NCI-H1092 treated with DMSO at 0.1 percent for 48 hours (cell line): ENCODE data around the gene PCDHB15.
A peak's percentile ranks its signal among the peaks of the same experiment; 100 is the strongest.
"Not testable (repeated sequence)": the region's sequence is repeated elsewhere in the genome, so short reads cannot be mapped to it uniquely, and the experiment has no call there.

Experiments
- DNase-seq: peaks from one replicate; lab custom pipeline; 2025; lab: John Stamatoyannopoulos, UW

Gene PCDHB15

DNA sequence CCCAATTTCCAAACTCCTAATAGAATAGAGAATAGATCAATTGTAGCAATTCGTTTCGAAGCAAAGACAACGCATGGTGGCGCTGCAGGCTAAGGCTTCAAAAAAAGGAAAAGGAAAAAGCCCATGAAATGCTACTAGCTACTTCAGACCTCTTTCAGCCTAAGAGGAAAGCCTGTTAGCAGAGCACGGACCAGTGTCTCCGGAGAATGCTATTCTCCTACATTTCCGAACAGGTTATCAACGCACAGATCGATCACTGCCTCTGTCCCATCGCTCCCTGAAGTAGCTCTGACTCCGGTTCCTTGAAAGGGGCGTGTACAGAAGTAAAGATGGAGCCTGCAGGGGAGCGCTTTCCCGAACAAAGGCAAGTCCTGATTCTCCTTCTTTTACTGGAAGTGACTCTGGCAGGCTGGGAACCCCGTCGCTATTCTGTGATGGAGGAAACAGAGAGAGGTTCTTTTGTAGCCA, at the start of gene PCDHB15:
PCDHB15 (plus strand) TSS at position 146 of the 468 bp plus-strand sequence; CDS start at position 330, 184 bp downstream.
- DNase-seq: no peak

DNA sequence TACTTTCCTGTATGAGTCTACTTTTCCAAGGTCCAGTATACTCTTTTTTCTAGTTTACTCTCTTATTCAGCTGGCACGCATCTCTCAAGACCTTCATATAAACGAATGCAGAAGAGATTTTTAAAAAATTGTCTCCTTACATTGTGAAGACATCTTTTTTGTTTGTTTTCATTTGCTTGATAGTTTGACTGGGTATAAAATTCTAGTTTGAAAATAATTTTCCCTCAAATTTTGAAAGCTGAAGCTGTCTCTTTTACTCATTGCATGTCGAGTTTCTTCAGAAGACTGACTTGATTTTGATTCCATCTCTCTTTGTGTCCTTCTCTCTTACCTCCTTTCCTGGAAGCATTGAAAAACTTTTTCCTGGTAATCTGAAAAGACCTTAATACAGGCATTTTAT, 48.8 kb upstream of the PCDHB15 start:
- DNase-seq: no peak

- DNase-seq: no peak
Observed at GRCh38 chr5:141199359-141200235, 45.6 kb upstream of the PCDHB15 start, which contains the start of gene PCDHB11. Gene PCDHB11 (plus strand): TSS chr5:141199627. CDS start chr5:141199775, 148 bp downstream.

GRCh38 chr5:141201126-141201525, 44.1 kb upstream of the PCDHB15 start:
- not testable (repeated sequence) for DNase-seq

DNA sequence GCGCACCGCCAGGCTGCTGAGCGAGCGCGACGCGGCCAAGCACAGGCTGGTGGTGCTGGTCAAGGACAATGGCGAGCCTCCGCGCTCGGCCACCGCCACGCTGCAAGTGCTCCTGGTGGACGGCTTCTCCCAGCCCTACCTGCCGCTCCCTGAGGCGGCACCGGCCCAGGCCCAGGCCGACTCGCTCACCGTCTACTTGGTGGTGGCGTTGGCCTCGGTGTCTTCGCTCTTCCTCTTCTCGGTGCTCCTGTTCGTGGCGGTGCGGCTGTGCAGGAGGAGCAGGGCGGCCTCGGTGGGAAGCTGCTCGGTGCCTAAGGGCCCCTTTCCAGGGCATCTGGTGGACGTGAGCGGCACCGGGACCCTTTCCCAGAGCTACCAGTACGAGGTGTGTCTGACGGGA, 43.5 kb upstream of the PCDHB15 start:
- DNase-seq: not testable (repeated sequence)

DNA sequence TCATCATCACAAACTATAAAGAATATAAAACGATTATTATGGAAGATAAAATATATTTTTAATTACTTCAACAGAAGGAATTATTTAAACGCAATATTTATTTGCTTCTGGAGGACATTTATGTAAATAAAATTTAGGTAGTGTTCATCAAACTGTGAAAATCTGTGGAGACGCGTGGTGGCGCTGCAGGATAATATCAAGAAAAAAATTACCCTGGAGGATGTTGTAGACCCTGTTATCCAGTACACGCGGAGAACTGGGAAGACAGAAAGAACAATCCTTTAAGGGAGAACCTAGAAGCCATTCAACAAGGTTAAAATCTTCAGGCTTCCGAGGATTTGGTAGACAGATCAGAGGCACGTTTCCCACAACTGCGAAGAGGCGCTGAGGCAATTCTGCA, 36.7 kb upstream of the PCDHB15 start, which contains the start of gene PCDHB12:
PCDHB12 (plus strand) TSS at position 242 of the 400 bp plus-strand sequence. CDS start 189 bp downstream, outside the sequence.
- no peak for DNase-seq

- not testable (repeated sequence) for DNase-seq
Observed at GRCh38 chr5:141210281-141210680, 34.9 kb upstream of the PCDHB15 start.

DNA sequence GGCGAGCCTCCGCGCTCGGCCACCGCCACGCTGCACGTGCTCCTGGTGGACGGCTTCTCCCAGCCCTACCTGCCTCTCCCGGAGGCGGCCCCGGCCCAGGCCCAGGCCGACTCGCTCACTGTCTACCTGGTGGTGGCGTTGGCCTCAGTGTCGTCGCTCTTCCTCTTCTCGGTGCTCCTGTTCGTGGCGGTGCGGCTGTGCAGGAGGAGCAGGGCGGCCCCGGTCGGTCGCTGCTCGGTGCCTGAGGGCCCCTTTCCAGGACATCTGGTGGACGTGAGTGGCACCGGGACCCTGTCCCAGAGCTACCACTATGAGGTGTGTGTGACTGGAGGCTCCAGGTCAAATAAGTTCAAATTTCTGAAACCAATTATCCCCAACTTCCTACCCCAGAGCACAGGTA, 34.3 kb upstream of the PCDHB15 start:
- not testable (repeated sequence) for DNase-seq

DNA sequence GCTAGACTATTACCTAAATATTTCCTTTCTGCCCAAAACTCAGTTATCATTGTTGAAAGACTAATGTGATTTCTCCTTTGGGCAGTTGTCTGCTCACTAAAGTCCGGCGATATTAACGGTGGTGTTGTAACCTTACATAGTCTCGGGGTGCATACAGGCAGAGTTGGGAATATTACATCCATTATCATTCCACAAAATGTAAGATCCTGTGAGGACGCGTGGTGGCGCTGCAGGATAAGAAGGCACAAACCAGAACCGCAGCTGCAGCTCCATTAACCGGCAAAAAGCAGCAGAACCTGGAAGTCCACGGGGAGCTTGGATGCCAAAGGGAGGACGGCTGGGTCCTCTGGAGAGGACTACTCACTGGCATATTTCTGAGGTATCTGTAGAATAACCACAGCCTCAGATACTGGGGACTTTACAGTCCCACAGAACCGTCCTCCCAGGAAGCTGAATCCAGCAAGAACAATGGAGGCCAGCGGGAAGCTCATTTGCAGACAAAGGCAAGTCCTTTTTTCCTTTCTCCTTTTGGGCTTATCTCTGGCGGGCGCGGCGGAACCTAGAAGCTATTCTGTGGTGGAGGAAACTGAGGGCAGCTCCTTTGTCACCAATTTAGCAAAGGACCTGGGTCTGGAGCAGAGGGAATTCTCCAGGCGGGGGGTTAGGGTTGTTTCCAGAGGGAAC, 31.4 kb upstream of the PCDHB15 start, which contains the start of gene PCDHB13:
PCDHB13 (plus strand) TSS at position 264 of the 684 bp plus-strand sequence; CDS start at position 469, 205 bp downstream.
- DNase-seq: peak; percentile 1

- DNase-seq: not testable (repeated sequence)
Observed at GRCh38 chr5:141214583-141214982, 30.6 kb upstream of the PCDHB15 start.

DNA sequence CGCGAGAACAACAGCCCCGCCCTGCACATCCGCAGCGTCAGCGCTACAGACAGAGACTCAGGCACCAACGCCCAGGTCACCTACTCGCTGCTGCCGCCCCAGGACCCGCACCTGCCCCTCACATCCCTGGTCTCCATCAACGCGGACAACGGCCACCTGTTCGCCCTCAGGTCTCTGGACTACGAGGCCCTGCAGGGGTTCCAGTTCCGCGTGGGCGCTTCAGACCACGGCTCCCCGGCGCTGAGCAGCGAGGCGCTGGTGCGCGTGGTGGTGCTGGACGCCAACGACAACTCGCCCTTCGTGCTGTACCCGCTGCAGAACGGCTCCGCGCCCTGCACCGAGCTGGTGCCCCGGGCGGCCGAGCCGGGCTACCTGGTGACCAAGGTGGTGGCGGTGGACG, 29.7 kb upstream of the PCDHB15 start:
- DNase-seq: not testable (repeated sequence)

GRCh38 chr5:141216035-141216434, 29.2 kb upstream of the PCDHB15 start:
- DNase-seq: not testable (repeated sequence)

- DNase-seq: peak; percentile 40
Observed at GRCh38 chr5:141223112-141223783, 21.9 kb upstream of the PCDHB15 start, which contains the start of gene PCDHB14. Gene PCDHB14 (plus strand): TSS chr5:141223343. CDS start chr5:141223506, 163 bp downstream.

DNA sequence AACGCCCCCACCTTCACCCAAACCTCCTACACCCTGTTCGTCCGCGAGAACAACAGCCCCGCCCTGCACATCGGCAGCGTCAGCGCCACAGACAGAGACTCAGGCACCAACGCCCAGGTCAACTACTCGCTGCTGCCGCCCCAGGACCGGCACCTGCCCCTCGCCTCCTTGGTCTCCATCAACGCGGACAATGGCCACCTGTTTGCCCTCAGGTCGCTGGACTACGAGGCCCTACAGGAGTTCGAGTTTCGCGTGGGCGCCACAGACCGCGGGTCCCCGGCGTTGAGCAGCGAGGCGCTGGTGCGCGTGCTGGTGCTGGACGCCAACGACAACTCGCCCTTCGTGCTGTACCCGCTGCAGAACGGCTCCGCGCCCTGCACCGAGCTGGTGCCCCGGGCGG, 20.4 kb upstream of the PCDHB15 start:
- DNase-seq: not testable (repeated sequence)

- DNase-seq: not testable (repeated sequence)
Observed at GRCh38 chr5:141225421-141225820, 19.8 kb upstream of the PCDHB15 start.

DNA sequence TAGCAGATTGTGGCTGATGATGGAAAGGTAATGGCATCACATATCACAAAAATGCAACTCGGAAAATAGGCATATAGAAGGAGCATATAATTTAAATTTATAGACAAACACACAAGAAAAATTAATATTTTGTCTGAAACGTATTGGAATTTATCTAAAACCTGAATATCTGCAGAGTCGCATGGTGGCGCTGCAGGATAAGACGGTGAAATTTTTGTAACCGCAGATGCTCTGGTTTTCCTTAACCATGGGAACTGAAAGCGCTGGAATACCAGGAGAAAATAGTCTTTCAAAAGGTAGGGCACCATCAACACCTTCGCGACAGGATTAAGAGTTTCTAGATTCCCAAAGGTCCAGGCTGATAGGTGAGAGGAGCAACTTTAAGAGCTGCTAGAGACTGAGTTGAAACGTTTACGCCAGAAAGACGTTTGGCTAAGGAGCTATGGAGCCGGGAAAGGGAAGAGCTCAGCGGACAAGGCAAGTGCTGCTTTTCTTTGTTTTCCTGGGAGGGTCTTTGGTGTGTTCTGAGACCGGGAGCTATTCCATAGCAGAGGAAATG, 11.0 kb upstream of the PCDHB15 start:
- no peak for DNase-seq

- DNase-seq: not testable (repeated sequence)
Observed at GRCh38 chr5:141235922-141236321, 9.3 kb upstream of the PCDHB15 start.

DNA sequence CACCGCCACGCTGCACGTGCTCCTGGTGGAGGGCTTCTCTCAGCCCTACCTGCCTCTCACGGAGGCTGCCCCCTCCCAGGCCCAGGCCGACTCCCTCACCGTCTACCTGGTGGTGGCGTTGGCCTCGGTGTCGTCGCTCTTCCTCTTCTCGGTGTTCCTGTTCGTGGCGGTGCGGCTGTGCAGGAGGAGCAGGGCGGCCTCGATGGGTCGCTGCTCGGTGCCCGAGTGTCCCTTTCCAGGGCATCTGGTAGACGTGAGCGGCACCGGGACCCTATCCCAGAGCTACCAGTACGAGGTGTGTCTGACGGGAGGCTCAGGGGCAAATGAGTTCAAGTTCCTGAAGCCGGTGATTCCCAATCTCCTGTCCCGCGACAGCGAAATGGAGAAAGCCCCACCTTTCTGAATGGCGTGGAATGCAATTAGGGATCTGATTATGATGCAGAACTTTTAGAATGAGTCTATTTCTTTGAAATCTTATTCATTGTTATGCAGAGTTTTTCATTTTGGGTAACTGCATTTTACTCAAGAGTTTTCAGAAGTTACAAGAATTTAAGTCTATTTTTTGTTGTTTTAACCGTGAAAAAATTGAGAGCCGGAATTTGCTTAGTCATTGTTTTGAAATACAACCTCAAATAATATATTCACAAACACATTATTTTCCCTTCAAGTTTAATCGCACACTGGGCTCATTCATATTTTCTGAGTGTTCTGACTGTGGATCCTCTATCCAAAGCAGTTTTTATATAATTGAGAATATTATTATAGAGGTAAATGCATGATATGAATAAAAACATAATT, 8.5 kb upstream of the PCDHB15 start:
- DNase-seq: no peak

DNA sequence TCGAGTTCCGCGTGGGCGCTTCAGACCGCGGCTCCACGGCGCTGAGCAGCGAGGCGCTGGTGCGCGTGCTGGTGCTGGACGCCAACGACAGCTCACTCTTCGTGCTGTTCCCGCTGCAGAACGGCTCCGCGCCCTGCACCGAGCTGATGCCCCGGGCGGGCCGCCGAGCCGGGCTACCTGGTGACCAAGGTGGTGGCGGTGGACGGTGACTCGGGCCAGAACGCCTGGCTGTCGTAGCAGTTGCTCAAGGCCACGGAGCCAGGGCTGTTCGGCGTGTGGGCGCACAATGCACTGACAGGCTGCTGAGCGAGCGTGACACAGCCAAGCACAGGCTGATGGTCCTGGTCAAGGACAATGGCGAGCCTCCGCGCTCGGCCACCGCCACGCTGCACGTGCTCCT, 3.7 kb upstream of the PCDHB15 start:
- DNase-seq: no peak

GRCh38 chr5:141246971-141247370, 1.8 kb downstream of the PCDHB15 start:
- DNase-seq: not testable (repeated sequence)

GRCh38 chr5:141247434-141247833, 2.2 kb downstream of the PCDHB15 start:
- not testable (repeated sequence) for DNase-seq
